Measurements from ENCODE around the gene SMARCE1.

- TF ChIP-seq, protein P1, sequence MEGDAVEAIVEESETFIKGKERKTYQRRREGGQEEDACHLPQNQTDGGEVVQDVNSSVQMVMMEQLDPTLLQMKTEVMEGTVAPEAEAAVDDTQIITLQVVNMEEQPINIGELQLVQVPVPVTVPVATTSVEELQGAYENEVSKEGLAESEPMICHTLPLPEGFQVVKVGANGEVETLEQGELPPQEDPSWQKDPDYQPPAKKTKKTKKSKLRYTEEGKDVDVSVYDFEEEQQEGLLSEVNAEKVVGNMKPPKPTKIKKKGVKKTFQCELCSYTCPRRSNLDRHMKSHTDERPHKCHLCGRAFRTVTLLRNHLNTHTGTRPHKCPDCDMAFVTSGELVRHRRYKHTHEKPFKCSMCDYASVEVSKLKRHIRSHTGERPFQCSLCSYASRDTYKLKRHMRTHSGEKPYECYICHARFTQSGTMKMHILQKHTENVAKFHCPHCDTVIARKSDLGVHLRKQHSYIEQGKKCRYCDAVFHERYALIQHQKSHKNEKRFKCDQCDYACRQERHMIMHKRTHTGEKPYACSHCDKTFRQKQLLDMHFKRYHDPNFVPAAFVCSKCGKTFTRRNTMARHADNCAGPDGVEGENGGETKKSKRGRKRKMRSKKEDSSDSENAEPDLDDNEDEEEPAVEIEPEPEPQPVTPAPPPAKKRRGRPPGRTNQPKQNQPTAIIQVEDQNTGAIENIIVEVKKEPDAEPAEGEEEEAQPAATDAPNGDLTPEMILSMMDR (IDR thresholded peaks at IDR 0.05; ENCODE audit: low read length): no peak
- TF ChIP-seq EZH2 (optimal IDR thresholded peaks at IDR 0.05; ENCODE audit: low read depth, low read length) (no peak), EZH2phosphoT487 (IDR thresholded peaks at IDR 0.05; ENCODE audit: low read length) (no peak)
Measured at GRCh38 chr17:40607641-40608040, 40.0 kb downstream of the SMARCE1 start.

Measured in MM.1S (cell line).